Fibroblast of skin of back (primary cell): Measurements from ENCODE around the gene SLFN5.
"Not testable (repeated sequence)": the region's sequence is repeated elsewhere in the genome, so short reads cannot be mapped to it uniquely, and the experiment has no call there.

Experiments used
- DNase-seq: peaks from one replicate; pipeline ENCODE4 v3.0.0-alpha.2; 2013

The SLFN5 gene

GRCh38 chr17:35293151-35293847 is 50.4 kb downstream of the SLFN5 start:
- peak; percentile 14 for DNase-seq

DNA sequence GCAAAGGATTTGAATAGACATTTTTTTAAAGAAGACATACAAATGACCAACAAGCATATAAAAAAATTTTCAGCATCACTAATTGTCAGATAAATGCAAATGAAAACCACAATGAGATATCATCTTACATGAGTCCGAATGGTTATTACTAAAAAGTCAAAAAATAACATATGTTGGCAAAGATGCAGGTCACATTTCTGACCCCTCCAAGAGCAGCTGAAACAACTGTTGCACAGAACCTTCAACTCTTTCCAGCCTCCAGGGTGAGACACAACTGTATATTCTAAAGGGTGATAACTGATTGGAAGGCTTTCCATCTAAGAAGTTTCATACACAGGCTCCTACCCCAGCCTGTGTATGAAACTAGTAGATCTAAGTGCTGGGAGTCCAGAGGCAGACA is 51.9 kb downstream of the SLFN5 start:
- no peak for DNase-seq

- peak; percentile 31 for DNase-seq
Observed at GRCh38 chr17:35295686-35296085, 52.8 kb downstream of the SLFN5 start.

- peak; percentile 49 for DNase-seq
Observed at GRCh38 chr17:35297666-35298065, 54.8 kb downstream of the SLFN5 start.

GRCh38 chr17:35298639-35299038 is 55.8 kb downstream of the SLFN5 start:
- no peak for DNase-seq

- no peak for DNase-seq
Observed at GRCh38 chr17:35299135-35299534, 56.3 kb downstream of the SLFN5 start.

DNA sequence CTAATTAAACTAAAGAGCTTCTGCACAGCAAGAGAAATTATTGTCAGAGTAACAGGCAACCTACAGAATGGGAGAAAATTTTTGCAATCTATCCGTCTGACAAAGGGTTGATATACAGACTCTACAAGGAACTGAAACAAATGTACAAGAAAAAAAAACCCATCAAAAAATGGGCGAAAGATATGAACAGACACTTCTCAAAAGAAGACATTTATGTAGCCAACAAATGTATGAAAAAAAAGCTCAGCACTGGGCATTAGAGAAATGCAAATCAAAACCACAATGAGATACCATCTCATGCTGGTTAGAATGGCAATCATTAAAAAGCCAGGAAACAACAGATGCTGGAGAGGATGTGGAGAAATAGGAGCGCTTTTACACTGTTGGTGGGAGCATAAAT is 66.5 kb downstream of the SLFN5 start:
- not testable (repeated sequence) for DNase-seq

- no peak for DNase-seq
Observed at GRCh38 chr17:35312346-35312745, 69.5 kb downstream of the SLFN5 start.

DNA sequence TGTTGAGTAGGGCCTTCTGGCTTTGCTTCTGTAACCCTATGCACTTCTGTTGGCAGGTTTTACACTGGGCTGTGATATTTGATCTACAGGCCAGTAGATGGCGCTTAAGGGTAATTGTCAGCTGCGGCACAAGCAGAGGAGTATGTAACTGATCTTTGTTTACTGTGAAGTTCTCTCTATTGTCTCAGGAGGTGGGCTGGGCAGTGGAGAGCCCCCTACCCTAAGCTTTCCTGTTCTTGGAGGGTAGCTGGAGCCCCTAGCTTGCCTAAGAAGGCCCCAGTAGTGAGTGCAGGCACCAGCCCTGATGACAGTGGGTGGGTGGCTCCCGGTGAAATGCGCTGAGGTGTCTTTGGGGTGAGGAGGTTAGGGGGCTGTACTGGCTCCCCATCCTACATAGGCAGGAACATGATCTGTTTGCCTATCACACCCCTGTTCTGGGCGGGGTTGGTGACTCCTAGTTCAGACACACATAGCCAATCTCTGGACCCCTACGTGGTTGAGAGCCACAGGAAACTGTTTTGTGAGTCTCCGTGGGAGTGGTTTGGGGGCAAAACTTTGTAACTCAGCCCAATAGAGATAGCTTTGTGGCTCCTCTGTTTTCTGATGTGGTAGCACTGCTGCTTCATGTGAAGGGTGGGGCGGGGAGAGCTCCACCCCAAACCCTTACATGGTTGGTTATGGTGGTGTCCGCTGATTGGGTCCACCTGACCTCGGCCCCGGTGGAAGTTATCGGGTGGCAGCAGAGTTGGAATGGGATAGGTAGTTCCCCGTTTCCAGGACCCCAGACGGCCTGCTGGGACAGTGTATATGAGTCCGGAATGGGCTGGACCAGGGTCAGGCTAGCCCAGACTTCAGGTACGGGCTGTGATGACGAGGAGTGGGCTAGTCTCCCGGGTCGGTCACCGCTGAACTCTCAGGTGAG is 70.2 kb downstream of the SLFN5 start:
- peak; percentile 65 for DNase-seq

- DNase-seq: no peak
Observed at GRCh38 chr17:35313875-35314409, 71.1 kb downstream of the SLFN5 start.

- DNase-seq: no peak
Observed at GRCh38 chr17:35314415-35315216, 71.7 kb downstream of the SLFN5 start.

DNA sequence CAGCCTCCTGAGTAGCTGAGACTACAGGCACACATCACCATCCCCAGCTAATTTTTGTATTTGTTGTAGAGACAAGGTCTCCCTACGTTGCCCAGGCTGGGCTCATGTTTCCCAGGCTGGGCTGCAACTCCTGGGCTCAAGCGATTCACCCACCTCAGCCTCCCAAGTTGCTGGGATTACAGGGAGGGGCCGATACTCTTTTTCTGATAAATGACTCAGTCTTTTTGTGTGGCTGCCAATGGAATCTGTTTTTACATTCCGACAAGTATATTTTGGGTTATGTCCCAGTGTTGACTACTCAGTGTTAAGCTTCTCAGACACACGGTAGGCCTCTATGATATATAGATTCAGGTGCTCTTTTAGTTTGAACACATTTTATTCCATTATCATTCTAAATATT is 72.4 kb downstream of the SLFN5 start:
- DNase-seq: peak; percentile 92

DNA sequence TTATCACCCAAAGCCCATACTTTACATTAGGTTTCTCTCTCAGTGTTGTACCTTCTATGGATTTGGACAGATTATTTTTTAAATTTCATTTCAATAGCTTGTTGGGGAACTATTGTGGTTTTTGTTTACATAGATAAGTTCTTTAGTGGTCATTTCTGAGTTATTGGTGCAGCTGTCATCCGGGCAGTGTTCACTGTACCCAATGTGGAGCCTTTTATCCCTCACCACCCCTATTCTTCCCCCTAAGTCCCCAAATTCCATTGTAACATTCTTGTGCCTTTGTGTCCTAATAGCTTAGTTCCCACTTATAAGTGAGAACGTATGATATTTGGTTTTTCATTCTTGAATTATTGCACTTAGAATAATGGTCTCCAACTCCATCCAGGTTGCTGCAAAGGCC is 73.1 kb downstream of the SLFN5 start:
- DNase-seq: no peak

DNA sequence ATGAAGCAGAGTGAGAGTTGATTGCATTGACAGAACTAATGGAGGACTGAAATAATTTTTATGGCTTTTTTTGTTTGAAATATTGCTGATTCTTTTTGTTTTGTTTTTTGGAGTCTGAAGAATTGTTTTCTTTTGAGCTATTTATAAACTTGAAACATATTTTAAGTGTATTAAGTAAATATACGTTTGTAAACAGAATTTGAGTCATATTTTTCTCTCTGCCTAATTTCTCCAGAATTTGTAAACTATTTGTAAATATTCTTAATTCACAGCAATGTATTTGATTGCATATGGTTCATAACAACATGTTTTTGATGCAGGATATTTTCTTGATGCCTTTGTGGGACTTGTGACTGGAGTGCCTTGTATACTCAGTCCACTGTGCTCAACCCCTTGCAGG is 79.9 kb downstream of the SLFN5 start:
- DNase-seq: no peak
